ENCODE results near the gene UST.

GRCh38 chr6:148709577-148709976 is 37.3 kb upstream of the UST start:
- TF ChIP-seq CTCF (conservative IDR thresholded peaks at IDR 0.05 in 1 of 2, IDR thresholded peaks at IDR 0.05 in 1 of 2; ENCODE audit: extremely low read depth in 1 of 2, insufficient read depth in 1 of 2, low read depth in 1 of 2, low read length in 2 of 2) (no peak), EZH2 (IDR thresholded peaks at IDR 0.05; ENCODE audit: borderline replicate concordance, low read length) (no peak)

Data from mammary epithelial cell (primary cell).